ENCODE measurements around the gene MALRD1.

The MALRD1 gene

DNA sequence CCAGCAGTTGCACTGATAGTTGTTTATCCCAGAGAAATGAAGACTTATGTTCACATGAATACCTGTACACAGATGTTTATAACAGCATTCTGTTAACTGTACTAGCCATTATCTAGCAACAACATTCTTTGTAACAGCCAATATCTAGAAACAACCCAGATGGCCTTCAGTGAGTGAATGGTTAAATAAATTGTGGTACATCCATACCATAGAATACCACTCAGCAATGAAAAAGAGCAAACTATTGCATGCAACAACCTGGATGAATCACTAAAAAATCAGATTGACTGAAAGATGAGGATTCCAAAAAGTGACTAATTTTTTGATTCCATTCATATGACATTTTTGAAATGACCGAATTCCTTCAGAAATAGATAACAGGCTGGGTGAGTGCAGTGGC is 360.3 kb downstream of the MALRD1 start:
- DNase-seq: no peak

DNA sequence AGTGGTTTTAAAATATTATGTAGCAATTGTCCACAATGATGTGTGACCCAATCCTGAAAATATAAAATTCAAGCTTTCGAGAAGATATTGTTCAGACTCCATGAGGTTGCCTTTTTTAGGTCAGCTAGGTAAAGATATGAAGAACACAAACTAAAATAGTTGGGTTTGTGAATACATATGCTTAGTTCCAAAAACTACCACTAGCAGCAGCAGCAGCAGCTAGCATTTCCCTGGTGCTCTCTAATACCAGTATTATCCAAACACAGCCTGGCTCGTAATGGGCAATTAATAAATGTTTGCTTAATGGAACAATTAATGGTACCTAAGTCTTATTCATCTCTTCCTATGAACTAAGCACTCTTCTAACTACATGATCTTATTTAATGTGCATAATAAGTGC is 362.5 kb downstream of the MALRD1 start:
- DNase-seq: no peak

DNA sequence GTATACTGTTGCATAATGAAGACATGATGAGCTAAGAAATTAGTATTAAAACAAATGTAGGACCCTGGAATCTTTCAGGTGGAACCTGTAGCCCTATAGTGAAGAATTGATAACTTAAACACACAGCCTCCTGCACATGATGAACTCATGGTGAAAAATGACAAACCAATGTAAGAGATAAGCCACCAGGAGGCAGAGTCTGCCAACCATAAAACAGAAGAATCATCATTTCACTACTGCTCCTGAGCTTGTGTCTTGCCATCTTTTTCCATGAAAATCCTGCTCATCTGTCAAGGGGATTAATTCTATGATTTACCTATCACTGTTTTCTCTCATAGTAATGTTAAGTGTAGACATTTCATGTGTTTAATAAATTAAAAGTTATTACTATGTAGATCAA is 363.9 kb downstream of the MALRD1 start:
- DNase-seq: no peak

DNA sequence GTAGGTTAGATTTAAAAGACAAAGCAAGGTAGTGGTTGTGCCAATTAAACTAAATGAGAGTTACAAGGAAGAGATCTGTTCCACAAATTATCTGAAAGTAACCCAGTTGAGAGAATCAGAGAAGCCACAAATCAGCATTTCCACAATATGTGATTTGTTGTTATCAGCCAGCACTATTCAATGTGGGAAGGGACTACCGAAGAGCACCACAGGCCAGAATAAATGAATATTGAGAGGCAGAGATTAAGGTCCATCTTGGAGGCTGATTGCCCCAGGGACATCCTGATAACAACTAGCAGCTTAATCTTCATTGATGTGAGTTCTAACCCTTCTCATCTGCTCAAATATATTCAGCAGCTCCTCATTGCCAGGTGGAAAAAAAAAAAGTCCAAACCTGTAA is 367.6 kb downstream of the MALRD1 start:
- no peak for DNase-seq

DNA sequence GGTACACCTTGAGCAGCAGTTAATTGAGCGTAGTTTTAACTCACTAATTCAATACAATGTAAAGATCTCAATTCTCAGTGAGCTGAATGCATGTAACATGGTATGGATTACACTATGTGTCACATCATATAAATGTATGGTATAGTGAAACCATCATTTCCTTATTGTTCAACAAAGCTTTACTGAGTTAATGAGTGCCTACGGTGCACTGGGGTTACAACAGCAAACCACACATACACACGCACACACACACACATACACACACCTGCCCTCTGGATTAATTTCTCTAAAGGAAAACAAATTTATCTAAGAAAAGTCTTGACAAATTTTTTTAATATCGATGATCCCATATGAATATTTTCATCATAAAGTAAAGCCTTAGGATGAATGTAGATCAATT is 369.1 kb downstream of the MALRD1 start:
- no peak for DNase-seq

DNA sequence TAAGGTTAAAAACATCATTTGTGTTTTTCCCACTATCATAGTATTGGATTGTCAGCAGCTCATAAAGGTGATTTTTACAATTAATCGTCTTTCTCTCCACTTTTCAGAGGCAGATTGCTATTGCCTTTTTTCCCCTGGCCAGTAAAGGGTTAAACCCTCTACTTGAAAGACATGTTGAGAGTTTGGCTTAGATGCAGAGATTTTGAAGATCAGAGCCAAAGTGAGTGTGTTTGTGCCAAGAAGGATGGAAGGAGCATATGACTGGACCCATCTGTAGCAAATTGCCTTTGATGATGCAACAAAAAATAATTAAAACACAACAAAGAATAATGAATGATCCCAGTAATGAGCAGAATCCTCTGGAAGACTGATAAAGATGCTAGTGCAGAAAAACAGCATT is 373.1 kb downstream of the MALRD1 start:
- DNase-seq: no peak

DNA sequence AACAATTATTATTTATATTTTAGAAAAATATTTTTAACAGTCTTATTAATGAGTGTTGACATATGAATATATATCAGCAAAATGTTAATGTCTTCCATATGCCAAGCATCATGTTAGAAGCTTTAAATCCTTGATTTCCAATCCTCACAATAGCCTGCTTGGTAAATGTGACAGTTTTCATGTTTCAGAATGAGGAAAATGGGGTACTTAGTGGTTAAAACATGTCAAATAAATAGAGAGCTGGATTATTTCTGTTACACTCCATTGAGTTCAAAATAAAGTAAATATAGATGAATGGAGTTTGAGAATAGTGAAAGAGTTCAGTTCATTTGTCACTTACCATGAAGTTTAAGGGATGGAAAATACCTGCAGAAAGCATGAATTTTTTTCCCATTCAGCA is 377.4 kb downstream of the MALRD1 start:
- DNase-seq: no peak

DNA sequence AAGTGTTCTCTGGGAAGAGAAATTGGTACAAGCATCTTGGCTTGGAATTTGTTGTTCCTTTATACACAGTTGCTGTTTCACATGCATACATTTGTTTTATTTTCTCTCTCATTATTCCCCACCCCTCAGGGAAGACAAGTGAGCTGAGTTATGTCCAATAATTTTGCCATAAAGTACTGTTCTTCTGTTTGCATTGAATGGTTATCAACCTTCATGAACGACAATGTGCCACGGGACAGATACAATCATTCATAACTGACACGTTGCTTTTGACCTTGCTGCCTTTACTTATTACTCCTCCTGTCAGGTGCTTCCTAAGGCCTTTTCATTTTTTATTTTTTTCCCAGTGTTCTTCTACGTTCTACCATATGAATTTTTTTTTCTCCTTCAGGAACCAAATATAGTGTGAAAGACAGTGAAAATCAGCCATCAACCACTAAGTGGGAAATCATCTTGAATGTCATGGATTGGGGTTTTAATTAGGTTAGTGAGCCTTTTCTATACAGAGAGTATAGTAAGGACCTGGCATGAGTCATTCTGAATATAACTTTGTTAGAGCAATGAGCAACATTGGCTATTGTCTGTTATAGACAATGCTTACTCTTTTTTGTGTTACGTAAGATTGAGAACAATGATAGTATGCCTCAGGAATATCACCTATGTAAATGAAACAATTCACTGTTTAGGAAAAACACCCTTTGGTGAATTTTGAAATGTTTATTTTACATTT is 383.2 kb downstream of the MALRD1 start:
- no peak for DNase-seq

DNA sequence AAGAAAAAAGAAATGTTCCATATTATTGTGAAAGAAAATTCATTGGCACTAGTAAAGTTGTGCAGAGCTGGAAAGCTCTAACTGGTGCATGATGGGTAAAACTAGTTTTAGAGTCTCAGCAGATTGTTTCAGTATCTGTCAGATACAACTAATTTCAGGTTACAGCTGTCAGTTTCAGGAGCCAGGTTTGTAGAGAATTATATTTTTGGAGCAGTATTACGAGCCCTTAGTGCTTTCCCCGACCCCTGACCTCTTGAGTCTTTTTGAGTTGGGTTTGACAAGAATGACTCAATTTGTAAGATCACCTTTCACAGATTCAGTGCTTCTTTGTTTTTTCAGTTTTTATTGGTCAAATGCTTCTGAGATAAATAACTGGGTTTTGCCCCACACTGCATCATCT is 401.3 kb downstream of the MALRD1 start:
- no peak for DNase-seq

DNA sequence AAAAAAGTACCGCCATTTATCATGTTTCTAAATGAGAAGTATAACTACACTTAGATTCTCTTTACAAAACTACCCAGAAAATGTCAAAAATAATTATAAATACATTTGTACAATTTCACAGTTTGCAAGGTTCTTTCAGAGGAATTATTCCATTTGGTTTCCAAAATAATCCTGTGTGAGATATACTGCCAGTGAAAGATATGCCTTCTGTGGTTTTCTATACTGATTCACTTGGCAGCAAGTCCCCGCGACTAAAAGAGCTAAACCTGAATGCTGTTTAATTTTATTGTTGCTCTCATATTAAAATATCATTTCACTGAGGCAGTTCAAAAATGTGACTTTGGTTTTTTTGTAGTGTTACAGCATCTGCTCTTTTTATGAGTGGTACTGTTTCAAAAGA is 402.8 kb downstream of the MALRD1 start:
- no peak for DNase-seq

DNA sequence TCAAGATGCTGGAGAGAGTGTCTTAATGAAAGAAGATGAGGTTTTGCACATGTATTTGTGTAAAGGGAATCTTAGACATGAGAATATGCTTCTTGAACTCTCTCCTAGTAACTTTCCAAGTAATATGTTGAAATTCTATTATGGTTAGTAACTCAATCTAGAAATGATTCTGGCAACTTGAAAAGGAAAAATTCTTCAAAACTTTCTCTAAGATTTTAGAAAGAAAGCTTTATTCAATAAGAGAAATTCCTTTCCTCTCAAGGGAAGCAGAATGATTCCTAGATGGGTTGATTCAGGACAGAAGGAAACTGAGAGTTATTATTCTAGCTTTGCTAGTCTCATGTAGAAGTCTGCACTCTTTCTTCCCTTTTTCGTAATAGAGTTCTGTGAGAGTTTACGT is 403.3 kb downstream of the MALRD1 start:
- no peak for DNase-seq

DNA sequence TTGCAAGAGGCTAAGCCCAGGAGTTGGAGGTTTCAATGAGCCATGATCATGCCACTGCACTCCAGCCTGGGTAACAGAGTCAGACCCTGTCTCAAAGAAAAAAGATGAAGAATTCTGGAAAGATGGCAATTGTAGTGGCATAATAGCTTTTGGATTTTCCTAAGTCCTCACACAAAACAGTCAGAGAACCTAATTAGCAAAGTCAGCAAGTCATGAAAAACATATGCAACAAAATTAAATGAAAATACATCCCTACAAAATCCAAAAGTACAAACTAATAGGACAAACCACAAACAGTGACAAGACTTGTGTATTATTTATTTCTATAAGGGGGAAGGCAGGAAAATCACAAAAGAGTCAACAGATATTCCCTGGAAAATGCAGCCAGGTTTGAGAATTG is 405.4 kb downstream of the MALRD1 start:
- DNase-seq: no peak

DNA sequence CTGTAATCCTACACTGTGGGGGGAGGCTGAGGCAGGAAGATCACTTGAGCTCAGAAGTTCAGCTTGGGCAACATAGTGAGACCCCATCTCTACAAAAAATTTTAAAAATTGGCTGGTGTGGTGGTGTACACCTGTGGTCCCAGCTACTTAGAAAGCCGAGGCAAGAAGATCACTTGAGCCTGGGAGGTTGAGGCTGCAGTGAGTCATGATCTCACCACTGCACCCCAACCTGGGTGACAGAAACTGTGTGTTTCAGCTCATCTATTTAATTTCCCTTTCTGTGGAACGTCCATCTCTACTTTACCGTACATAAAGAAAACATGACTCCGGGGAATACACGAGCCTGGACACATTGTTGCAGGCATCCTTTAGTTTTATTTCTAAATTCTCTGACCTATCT is 413.0 kb downstream of the MALRD1 start:
- DNase-seq: no peak

DNA sequence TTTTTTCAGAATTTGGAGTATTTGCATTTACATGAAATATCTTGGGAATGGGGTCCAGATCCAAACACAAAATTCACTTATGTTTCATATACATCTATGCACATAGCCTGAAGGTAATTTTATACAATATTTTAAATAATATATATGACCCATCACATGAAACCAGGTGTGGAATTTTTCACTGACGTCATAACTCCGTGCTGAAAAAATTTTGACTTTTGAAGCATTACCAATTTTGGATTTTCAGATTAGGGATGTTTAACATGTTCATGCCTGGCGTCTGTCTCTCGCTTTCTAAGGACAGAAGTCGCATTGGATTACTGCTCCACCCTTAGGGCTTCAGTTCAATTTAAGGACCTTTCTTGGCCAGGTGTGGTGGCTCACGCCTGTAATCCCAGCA is 418.1 kb downstream of the MALRD1 start:
- no peak for DNase-seq

DNA sequence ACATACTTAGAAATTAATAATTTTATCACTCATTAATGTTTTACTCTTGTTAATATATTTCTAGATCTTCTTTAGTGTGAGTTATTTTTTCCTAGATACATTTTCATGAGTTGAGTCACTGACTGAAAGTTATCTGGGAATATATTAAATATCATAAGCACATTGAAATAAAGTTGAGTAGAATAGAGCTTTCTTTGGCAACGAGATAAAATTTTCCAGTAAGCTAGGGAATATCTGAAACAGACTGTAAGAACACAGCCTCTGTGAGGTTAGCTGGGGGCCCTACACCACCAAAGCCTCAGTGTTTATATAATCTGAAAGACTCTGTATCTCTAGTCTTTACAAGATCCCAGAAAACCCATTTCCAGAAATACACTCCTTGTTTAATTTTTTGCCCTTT is 419.8 kb downstream of the MALRD1 start:
- no peak for DNase-seq

DNA sequence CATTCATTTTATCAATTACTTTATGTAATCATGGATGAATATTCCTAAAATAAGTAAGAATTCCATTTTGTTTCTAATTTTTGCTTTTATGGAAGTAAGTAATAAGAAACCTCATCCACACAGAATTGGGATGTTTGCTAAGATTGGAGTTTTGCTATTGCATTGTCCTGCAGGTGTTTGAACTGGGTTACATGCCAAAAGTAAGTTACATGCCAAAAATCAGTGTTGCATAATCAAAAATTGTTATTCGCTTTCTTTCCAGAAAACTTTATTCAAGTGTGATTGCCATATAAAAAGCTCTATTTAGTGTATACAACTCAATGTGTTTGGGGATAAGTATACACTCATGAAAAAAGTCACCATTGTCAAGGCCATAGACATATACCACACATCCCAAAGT is 420.9 kb downstream of the MALRD1 start:
- DNase-seq: no peak

DNA sequence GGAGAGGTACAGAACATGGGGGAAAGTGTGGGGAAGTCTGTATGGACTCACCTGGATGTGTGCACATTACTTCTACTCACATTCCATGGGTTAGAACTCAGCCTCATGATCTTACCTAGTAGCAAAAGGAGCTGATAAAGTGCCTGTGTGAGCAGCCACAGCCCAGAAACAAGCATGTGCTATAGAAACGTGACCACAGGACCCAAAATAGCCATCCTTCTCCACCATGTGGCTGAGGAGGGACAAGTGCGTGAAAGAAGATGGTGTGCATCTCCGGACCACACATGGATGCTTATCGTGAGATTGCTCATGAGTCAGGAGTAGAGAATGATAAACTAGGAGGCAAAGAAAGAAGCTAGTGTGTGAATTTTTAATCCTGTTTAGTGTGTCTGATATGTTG is 431.3 kb downstream of the MALRD1 start:
- DNase-seq: no peak

DNA sequence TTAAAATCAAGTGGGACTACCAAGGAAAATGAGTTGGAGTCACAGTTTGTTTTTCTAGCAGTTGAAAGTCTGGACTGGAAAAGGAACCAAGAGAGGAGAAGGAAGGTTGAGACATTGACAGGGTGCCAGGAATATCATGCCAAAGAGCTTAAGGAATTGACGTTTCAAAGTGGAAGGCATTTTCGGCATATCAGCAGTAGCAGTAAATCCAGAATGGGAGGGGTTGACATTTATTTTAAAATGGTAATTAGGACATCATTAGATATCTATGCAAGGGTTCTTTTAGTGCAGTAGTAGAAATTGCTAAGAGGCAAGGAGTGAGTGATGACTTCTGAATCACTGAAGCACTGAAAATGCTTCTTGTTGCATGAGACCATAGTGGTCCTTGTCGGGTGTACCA is 431.8 kb downstream of the MALRD1 start:
- no peak for DNase-seq

DNA sequence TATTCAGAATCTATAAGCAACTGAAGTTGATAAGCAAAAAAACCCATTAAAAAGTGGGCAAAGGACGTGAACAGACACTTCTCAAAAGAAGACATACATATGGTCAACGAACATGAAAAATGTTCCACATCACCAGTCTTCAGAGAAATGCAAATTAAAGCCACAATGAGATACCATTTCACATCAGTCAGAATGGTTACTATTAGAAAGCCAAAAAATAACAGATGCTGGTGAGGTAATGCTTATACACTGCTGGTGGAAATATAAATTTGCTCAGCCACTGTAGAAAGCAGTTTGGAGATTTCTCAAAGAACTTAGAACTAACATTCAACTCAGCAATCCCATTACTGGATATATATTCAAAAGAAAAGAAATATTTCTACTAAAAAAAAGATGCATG is 434.8 kb downstream of the MALRD1 start:
- DNase-seq: no peak

DNA sequence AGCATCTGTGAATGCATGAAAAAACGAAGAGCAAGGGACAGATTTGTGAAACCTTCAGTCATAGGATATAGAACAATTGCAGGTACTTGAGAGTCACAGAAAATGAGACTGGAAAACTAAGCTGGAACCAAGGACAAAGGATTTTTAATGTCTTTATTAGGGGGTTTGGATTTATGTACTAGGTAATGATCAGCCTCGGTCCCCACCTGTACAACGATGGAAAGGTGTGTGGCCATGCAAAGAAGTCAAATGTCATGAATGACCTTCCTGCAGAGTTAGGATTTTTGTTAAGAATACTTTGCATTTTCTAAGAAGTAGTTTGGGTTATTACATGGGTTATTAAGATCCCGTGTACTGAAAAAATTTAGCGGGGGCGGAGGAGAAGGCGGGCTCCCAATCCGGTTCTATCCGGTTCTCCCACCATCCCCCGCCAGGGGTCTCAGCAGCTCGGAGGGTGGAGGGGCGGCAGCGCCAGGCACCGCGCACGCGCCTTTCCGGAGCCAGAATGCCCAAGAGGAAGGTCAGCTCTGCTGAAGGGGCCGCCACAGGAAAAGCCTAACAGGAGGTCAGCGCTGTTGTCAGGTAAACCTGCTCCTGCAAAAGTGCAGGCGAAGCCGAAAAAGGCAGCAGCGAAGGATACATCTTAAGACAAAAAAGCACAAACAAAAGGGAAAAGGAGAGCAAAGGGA is 440.1 kb downstream of the MALRD1 start:
- no peak for DNase-seq

DNA sequence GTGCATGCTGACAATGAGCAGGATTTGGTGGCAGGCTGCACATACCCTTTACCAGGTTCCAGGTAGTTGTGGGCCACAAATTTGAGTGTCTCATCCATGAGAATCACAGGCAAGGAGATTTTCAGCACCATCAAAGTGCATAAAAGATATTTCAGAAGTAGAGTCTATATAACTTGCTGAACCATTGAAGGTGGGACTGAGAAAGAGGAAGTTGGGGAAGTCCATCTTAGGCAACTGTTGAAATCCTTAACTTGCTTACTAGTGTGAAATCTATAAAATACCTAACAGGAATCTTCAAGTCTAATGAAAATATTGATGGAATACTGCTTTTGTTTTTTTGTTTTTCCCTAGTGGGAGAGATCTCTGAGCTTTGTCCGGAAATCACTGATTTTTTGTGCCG is 442.6 kb downstream of the MALRD1 start:
- DNase-seq: no peak

DNA sequence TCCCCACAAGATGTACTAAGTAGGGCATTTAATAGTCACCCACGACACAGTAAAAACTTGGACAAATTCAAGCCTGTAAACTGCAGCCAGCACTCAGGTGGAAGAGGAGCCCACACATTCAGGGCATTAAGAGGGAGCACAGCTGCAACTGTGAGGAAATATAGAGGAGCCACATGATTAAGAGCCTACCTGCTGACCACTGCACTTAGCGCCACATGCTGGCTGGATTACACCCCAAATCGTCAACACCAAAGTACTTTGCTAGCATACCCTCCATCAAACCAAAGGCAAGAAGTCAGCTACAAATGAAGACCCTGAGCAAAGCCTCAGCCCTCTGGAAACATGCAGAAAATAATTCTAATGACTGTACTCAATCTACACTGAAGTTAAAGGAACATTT is 445.3 kb downstream of the MALRD1 start:
- DNase-seq: no peak

DNA sequence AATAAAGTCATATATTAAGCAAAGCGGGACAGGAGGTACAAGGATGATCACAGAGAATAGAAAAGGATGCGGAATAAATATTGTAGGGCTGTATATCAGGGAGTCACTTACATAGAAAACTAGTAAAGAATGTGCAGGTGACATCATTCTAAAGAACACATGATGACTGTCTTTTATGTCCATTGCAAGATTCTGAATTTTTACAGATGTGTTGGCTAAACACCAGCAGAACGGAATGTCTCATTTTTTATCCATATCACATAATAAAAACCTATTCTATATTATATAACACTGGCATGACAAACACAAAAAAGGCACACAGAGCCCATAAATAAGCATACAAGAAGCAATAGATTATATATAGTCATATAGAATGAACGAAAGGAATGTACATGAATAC is 448.4 kb downstream of the MALRD1 start:
- no peak for DNase-seq

DNA sequence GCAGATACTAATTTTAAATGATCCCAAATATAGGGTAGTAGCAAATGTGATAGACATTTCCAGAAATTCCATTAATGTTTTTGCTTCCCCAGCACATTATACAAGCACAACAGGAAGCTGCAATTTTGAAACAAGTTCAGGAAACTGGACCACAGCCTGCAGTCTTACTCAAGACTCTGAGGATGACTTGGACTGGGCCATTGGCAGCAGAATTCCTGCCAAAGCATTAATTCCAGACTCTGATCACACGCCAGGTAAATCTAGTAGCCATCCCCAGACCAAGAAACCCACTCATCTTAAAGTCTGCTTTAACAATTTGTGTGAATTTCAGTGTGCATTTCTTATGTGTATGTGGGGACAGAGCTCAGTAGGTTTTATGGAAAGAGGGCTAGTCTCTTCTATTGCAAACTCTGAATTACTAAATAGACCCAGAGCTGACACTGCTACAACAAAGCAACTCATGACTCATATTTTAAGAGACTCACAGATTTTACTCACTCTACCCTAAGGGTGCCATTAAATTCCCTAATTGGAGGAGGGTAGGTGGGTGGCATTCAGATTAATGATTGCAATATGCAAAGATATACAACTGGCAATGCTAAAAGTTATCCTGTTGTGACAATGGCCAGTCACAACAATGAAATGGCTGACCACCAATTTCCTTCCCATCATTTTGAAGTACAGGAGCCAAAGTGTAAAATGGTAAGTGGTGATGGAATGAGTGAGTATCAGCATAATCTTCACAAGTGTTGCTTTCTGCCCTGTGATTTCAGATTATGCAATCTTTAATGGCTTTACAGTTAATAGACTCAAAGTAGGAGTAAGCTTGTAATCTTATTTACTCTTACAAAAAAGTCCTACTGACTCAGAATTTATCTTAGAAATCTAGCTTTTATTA is 450.0 kb downstream of the MALRD1 start:
- DNase-seq: no peak
